Measurements from ENCODE around the gene ARL5A. TPM values are rescaled to one million over a fixed set of nuclear protein-coding genes. Genes with fewer than 3 reads are reported as not detected.

The ARL5A gene
- polyA plus RNA-seq, 3 donors: 21.3 to 85.8 (median 74.5) TPM

- H3K27me3 Mint-ChIP-seq (ENCODE audit: low read depth in 3 of 3): peaks cover 0 to 2% (median 0%) of the 10 kb centered on the region in 3 donors
- Histone ChIP-seq H3K4me2 (replicated peaks; ENCODE audit: extremely low read depth, low read length, poor library complexity, severe bottlenecking) (no peak overlapping the region), H3K36me3 (replicated peaks in 1 of 2; ENCODE audit: control insufficient read depth in 1 of 2, insufficient read depth in 2 of 2, low read length in 2 of 2) (peaks cover 22 to 65% of the 10 kb centered on the region in 2 donors), H3K9me3 (replicated peaks in 1 of 2; ENCODE audit: control insufficient read depth in 1 of 2, insufficient read depth in 1 of 2, low read length in 2 of 2) (no peaks in the 10 kb centered on the region), H3K27me3 (ENCODE audit: control insufficient read depth in 2 of 2, insufficient read depth in 2 of 2, low read length in 2 of 2) (no peaks in the 10 kb centered on the region), H2AFZ (ENCODE audit: insufficient read depth, low read depth, low read length, poor library complexity, severe bottlenecking) (no peak overlapping the region), H3K4me1 (ENCODE audit: control insufficient read depth in 1 of 2, insufficient read depth in 2 of 2, low read length in 2 of 2) (no peaks in the 10 kb centered on the region), H3K27ac (ENCODE audit: low read depth in 1 of 2, low read length in 2 of 2) (no peak overlapping the region), H4K20me1 (ENCODE audit: insufficient read depth, low read length) (no peaks in the 10 kb centered on the region), H3K4me3 (replicated peaks in 1 of 3; ENCODE audit: low read depth in 2 of 3, low read length in 3 of 3) (no peak overlapping the region), H3K79me2 (ENCODE audit: insufficient read depth, low read length) (no peaks in the 10 kb centered on the region), H3K9ac (ENCODE audit: insufficient read depth, low read length, poor library complexity, severe bottlenecking) (no peak overlapping the region)
- no peak overlapping the region for H3K4me3 Mint-ChIP-seq
- peaks cover 0 to 6% (median 0%) of the 10 kb centered on the region in 7 donors for H3K9me3 Mint-ChIP-seq
- H3K36me3 Mint-ChIP-seq: peaks cover 39 to 48% of the 10 kb centered on the region in 2 donors
- TF ChIP-seq, protein P1, sequence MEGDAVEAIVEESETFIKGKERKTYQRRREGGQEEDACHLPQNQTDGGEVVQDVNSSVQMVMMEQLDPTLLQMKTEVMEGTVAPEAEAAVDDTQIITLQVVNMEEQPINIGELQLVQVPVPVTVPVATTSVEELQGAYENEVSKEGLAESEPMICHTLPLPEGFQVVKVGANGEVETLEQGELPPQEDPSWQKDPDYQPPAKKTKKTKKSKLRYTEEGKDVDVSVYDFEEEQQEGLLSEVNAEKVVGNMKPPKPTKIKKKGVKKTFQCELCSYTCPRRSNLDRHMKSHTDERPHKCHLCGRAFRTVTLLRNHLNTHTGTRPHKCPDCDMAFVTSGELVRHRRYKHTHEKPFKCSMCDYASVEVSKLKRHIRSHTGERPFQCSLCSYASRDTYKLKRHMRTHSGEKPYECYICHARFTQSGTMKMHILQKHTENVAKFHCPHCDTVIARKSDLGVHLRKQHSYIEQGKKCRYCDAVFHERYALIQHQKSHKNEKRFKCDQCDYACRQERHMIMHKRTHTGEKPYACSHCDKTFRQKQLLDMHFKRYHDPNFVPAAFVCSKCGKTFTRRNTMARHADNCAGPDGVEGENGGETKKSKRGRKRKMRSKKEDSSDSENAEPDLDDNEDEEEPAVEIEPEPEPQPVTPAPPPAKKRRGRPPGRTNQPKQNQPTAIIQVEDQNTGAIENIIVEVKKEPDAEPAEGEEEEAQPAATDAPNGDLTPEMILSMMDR (IDR thresholded peaks at IDR 0.05): no peak
- intact Hi-C loops (cut with micrococcal nuclease): no loop called here
- 100% methylated on average over 3 of the region's 4 CpGs for WGBS (ENCODE audit: insufficient coverage)
- H3K4me1 Mint-ChIP-seq: no peaks in the 10 kb centered on the region
- H3K27ac Mint-ChIP-seq: no peak overlapping the region
- no peak for DNase-seq
These were observed 39.0 kb downstream of the ARL5A start for GRCh38 chr2:151789055-151789834.

DNA sequence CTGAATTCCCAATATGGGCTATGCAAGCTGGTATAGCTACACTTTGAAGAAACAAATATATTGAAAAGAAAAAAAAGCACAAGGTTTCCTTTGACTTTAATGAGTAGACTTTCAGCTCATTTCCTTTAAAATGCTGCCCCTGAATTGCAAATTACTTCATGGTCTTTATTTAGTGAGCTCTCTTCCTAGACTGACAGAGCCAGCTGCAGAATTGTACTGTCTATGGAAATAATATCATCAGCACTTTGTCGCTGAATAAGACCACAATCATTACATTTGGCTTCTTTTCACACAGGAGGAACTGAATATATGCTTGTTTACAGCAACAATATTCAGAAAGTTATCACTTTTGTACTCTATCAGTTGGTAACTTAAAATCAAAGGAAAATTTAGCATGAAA lies 41.7 kb downstream of the ARL5A start:
- Histone ChIP-seq H3K4me3 (replicated peaks in 1 of 3; ENCODE audit: low read depth in 2 of 3, low read length in 3 of 3) (no peak overlapping the region), H3K9ac (ENCODE audit: insufficient read depth, low read length, poor library complexity, severe bottlenecking) (no peak overlapping the region), H2AFZ (ENCODE audit: insufficient read depth, low read depth, low read length, poor library complexity, severe bottlenecking) (no peak overlapping the region), H3K27ac (ENCODE audit: low read depth in 1 of 2, low read length in 2 of 2) (no peak overlapping the region), H3K4me2 (replicated peaks; ENCODE audit: extremely low read depth, low read length, poor library complexity, severe bottlenecking) (no peak overlapping the region), H3K4me1 (ENCODE audit: control insufficient read depth in 1 of 2, insufficient read depth in 2 of 2, low read length in 2 of 2) (no peaks in the 10 kb centered on the region), H3K36me3 (replicated peaks in 1 of 2; ENCODE audit: control insufficient read depth in 1 of 2, insufficient read depth in 2 of 2, low read length in 2 of 2) (peaks cover 34 to 68% of the 10 kb centered on the region in 2 donors), H3K9me3 (replicated peaks in 1 of 2; ENCODE audit: control insufficient read depth in 1 of 2, insufficient read depth in 1 of 2, low read length in 2 of 2) (no peaks in the 10 kb centered on the region), H3K27me3 (ENCODE audit: control insufficient read depth in 2 of 2, insufficient read depth in 2 of 2, low read length in 2 of 2) (no peaks in the 10 kb centered on the region), H3K79me2 (ENCODE audit: insufficient read depth, low read length) (no peaks in the 10 kb centered on the region), H4K20me1 (ENCODE audit: insufficient read depth, low read length) (no peaks in the 10 kb centered on the region)
- TF ChIP-seq, protein P1 (IDR thresholded peaks at IDR 0.05): no peak
- Mint-ChIP-seq H3K36me3 (peaks cover 42 to 57% of the 10 kb centered on the region in 2 donors), H3K27me3 (ENCODE audit: low read depth in 3 of 3) (peaks cover 0 to 2% (median 0%) of the 10 kb centered on the region in 3 donors), H3K9me3 (peaks cover 0 to 2% (median 0%) of the 10 kb centered on the region in 7 donors), H3K27ac (no peak overlapping the region), H3K4me1 (no peaks in the 10 kb centered on the region), H3K4me3 (no peak overlapping the region)
- WGBS (ENCODE audit: insufficient coverage): no CpG with 5 or more reads among the region's 1 CpG
- no peak for DNase-seq
- intact Hi-C loops (cut with micrococcal nuclease): no loop called here

All from CD14-positive monocyte (primary cell).